Measurements from ENCODE around the gene USH1G.

USH1G gene

GRCh38 chr17:74890554-74890953 lies 32.5 kb downstream of the USH1G start:
- CTCF ChIA-PET = interaction anchor here (0.8 kb wide), 1 partner anchor 15 kb away, joined by 3 read pairs; no protein-coding TSS in a partner anchor
- POLR2A ChIA-PET = interaction anchor here (1.0 kb wide), 1 partner anchor 17 kb away, joined by 3 read pairs; no protein-coding TSS in a partner anchor
- TF ChIP-seq, protein P1, sequence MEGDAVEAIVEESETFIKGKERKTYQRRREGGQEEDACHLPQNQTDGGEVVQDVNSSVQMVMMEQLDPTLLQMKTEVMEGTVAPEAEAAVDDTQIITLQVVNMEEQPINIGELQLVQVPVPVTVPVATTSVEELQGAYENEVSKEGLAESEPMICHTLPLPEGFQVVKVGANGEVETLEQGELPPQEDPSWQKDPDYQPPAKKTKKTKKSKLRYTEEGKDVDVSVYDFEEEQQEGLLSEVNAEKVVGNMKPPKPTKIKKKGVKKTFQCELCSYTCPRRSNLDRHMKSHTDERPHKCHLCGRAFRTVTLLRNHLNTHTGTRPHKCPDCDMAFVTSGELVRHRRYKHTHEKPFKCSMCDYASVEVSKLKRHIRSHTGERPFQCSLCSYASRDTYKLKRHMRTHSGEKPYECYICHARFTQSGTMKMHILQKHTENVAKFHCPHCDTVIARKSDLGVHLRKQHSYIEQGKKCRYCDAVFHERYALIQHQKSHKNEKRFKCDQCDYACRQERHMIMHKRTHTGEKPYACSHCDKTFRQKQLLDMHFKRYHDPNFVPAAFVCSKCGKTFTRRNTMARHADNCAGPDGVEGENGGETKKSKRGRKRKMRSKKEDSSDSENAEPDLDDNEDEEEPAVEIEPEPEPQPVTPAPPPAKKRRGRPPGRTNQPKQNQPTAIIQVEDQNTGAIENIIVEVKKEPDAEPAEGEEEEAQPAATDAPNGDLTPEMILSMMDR (IDR thresholded peaks at IDR 0.05; ENCODE audit: control extremely low read depth, extremely low read depth, low read depth, missing control alignments) = no peak
- no peak for DNase-seq (ENCODE audit: extremely low spot score)

DNA sequence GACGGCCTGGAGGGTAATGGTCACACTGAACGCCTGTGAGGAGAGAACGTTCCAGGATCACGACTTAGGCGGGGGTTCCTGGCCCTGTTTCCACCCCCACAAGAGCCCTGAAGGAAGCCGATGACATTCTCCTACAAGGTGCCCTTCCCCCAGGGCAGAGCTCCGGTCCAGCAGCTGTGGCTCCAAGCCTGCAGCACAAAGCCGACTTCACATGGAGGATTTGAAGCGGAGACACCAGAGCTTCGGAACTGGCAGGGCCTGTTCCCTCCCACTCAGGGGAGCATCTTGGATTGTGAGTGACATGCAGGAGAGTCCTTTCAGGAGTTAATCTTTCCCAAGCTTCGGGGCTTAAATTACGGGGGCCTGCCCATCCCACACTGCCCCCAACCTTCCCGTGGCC lies 34.6 kb downstream of the USH1G start:
- ChIA-PET CTCF (interaction anchor here (1.4 kb wide), 2 partner anchors 69 to 97 kb away, joined by 3 to 4 read pairs; no protein-coding TSS in a partner anchor), POLR2A (no interaction called here)
- no peak for DNase-seq (ENCODE audit: extremely low spot score)
- TF ChIP-seq, protein P1 (IDR thresholded peaks at IDR 0.05; ENCODE audit: control extremely low read depth, extremely low read depth, low read depth, missing control alignments) = no peak

GRCh38 chr17:74883241-74883745 lies 39.8 kb downstream of the USH1G start:
- CTCF ChIA-PET = interaction anchor here (11.7 kb wide), 1 partner anchor 20 kb away, joined by 107 read pairs; no protein-coding TSS in a partner anchor
- TF ChIP-seq, protein P1 (IDR thresholded peaks at IDR 0.05; ENCODE audit: control extremely low read depth, extremely low read depth, low read depth, missing control alignments) = no peak
- POLR2A ChIA-PET = no interaction called here
- DNase-seq (ENCODE audit: extremely low spot score) = no peak

GRCh38 chr17:74882517-74883240 lies 40.4 kb downstream of the USH1G start:
- ChIA-PET POLR2A (no interaction called here), CTCF (interaction anchor here (1.7 to 11.7 kb wide), 2 partner anchors 19 to 78 kb away, joined by 3 to 107 read pairs; no protein-coding TSS in a partner anchor)
- no peak for DNase-seq (ENCODE audit: extremely low spot score)

DNA sequence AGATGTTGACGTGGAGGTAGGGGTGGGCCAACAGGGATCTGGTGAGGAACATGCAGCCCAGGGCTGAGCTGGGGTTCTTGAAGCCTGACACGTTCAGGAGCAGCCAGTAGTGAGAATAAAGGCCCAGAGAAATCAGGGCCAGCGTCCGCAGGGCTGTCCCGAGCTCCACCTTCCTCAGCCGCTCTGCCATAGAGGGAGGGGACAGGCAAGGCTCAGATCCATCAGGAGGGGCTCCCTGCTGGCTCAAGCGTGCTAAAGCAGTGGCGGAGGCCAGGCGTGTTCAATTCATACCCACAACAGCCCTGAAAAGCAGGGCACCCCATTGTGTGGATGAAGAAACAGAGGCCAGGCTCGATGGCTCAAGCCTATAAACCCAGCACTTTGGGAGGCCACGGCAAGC lies 42.0 kb downstream of the USH1G start:
- TF ChIP-seq, protein P1 (IDR thresholded peaks at IDR 0.05; ENCODE audit: control extremely low read depth, extremely low read depth, low read depth, missing control alignments) = no peak
- ChIA-PET POLR2A (no interaction called here), CTCF (interaction anchor here (1.7 to 11.7 kb wide), 2 partner anchors 18 to 79 kb away, joined by 3 to 107 read pairs; no protein-coding TSS in a partner anchor)
- DNase-seq (ENCODE audit: extremely low spot score) = no peak

More at GRCh38 chr17:74882517-74883240, 40.4 kb downstream of the USH1G start:
- TF ChIP-seq, protein P1 (IDR thresholded peaks at IDR 0.05; ENCODE audit: control extremely low read depth, extremely low read depth, low read depth, missing control alignments) = no peak

GRCh38 chr17:74879308-74879707 lies 43.7 kb downstream of the USH1G start:
- TF ChIP-seq, protein P1 (IDR thresholded peaks at IDR 0.05; ENCODE audit: control extremely low read depth, extremely low read depth, low read depth, missing control alignments) = no peak
- ChIA-PET POLR2A (no interaction called here), CTCF (interaction anchor here (11.7 kb wide), 1 partner anchor 16 kb away, joined by 107 read pairs; no protein-coding TSS in a partner anchor)
- DNase-seq (ENCODE audit: extremely low spot score) = no peak
